ENCODE measurements around the gene SNX8. TPM values are rescaled to one million over a fixed set of nuclear protein-coding genes. Genes with fewer than 3 reads are reported as not detected.

SNX8 gene
- total and polyA plus RNA-seq, 2 experiments from 2014 or later: 13.1 to 44.4 TPM

DNA sequence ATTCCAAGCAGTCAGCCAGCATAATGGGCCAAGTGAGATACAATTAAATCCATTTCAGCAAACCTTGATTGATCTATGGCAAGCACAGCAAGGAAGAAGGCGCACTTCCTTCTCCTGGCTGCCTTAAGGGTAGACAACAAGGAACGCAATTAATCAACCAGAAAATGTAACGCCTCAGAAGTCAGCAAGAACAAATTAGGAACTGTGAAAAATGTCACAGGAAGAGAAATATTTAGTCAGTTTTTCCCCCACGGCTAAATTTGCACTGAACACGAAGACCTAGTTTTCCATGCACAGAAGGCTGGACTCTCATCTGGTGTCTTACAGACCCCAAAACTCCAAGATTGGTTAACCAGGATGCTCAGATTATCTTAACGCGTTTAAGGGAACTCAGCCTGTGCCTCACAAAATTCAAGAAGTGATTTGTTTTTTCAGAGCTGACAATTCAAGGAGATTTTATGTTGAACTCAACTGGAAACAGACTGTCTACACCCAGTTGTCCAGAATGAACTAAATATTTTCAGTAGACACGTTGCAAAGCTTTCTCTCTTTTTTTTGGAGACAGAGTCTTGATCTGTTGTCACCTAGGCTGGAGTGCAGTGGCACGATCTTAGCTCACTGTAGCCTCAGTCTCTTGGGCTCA is 14.2 kb downstream of the SNX8 start:
- Histone ChIP-seq H3F3A (ENCODE audit: insufficient read depth) (peaks cover 35% of the 10 kb centered on the region), H3K4me2 (ENCODE audit: unreplicated experiment) (peak overlapping the region; percentile 85), H3K9ac (peak overlapping the region; percentile 84), H3K27me3 (replicated peaks; ENCODE audit: insufficient read depth) (no peaks in the 10 kb centered on the region), H4K20me1 (ENCODE audit: insufficient read depth) (no peaks in the 10 kb centered on the region), H3K4me1 (ENCODE audit: insufficient read depth) (peaks cover 28% of the 10 kb centered on the region), H2AFZ (peak overlapping the region; percentile 74), H3K4me3 (peak overlapping the region; percentile 60), H3K9me2 (ENCODE audit: insufficient read depth) (no peaks in the 10 kb centered on the region), H3K79me2 (ENCODE audit: insufficient read depth) (peaks cover 59% of the 10 kb centered on the region), H3K9me3 (ENCODE audit: low read depth) (no peaks in the 10 kb centered on the region), H3K36me3 (ENCODE audit: low read depth) (no peaks in the 10 kb centered on the region), H3K27ac (peak overlapping the region; percentile 94)
- DNase-seq: peak; percentile 35
- TF ChIP-seq EZH2phosphoT487 (IDR thresholded peaks at IDR 0.05; ENCODE audit: insufficient read depth, low read depth) (no peak), EZH2 (IDR thresholded peaks at IDR 0.05; ENCODE audit: insufficient read depth, poor library complexity, severe bottlenecking) (no peak)
- in situ Hi-C loops (cut with MboI): no loop called here
- WGBS, 2 experiments (ENCODE audit: low coverage in 1 of 2, low lambda C conversion rate in 2 of 2, missing lambda C conversion rate in 2 of 2): 18 to 21% methylated on average over 9 of the region's 9 CpGs

- peak overlapping the region; percentile 60 for H3K4me3 ChIP-seq
Measured at GRCh38 chr7:2299131-2299829, 15.0 kb downstream of the SNX8 start.

DNA sequence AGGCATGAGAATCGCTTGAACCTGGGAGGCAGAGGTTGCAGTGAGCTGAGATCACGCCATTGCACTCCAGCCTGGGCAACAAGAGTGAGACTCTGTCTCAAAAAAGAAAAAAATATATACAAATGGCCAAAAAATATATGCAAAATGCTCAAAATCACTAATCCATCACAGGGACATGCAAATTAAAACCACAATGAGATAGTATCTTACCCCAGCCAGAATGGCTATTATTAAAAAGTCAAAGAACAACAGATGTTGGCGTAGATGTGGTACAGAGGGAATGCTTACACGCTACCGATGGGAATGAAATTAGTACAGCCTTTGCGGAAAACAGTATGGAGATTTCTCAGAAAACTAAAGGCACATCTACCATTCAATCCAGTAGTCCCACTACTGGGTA is 17.4 kb downstream of the SNX8 start:
- no peak for DNase-seq
- H3K4me3 ChIP-seq: no peak overlapping the region
- no peak overlapping the region for H3K9ac ChIP-seq
- no peak for TF ChIP-seq EZH2phosphoT487 (IDR thresholded peaks at IDR 0.05; ENCODE audit: insufficient read depth, low read depth)
- TF ChIP-seq EZH2 (IDR thresholded peaks at IDR 0.05; ENCODE audit: insufficient read depth, poor library complexity, severe bottlenecking): no peak
- no peak overlapping the region for H2AFZ ChIP-seq
- no peaks in the 10 kb centered on the region for H3K27me3 ChIP-seq (replicated peaks; ENCODE audit: insufficient read depth)
- no peaks in the 10 kb centered on the region for H3K9me3 ChIP-seq (ENCODE audit: low read depth)
- 99% methylated on average over 6 of the region's 6 CpGs for WGBS, 2 experiments (ENCODE audit: low coverage in 1 of 2, low lambda C conversion rate in 2 of 2, missing lambda C conversion rate in 2 of 2)
- H3F3A ChIP-seq (ENCODE audit: insufficient read depth): peaks cover 35% of the 10 kb centered on the region
- no peaks in the 10 kb centered on the region for H3K9me2 ChIP-seq (ENCODE audit: insufficient read depth)
- peaks cover 78% of the 10 kb centered on the region for H3K79me2 ChIP-seq (ENCODE audit: insufficient read depth)
- H3K4me2 ChIP-seq (ENCODE audit: unreplicated experiment): no peak overlapping the region
- in situ Hi-C loops (cut with MboI): no loop called here
- H3K27ac ChIP-seq: no peak overlapping the region
- peaks cover 28% of the 10 kb centered on the region for H3K4me1 ChIP-seq (ENCODE audit: insufficient read depth)
- H4K20me1 ChIP-seq (ENCODE audit: insufficient read depth): no peaks in the 10 kb centered on the region
- no peaks in the 10 kb centered on the region for H3K36me3 ChIP-seq (ENCODE audit: low read depth)

More at GRCh38 chr7:2299131-2299829, 15.0 kb downstream of the SNX8 start:
- H3K9me3 ChIP-seq (ENCODE audit: low read depth): no peaks in the 10 kb centered on the region
- DNase-seq: peak; percentile 92
- H3K9me2 ChIP-seq (ENCODE audit: insufficient read depth): no peaks in the 10 kb centered on the region
- H3K9ac ChIP-seq: peak overlapping the region; percentile 84
- no peaks in the 10 kb centered on the region for H4K20me1 ChIP-seq (ENCODE audit: insufficient read depth)
- H3K4me1 ChIP-seq (ENCODE audit: insufficient read depth): peaks cover 28% of the 10 kb centered on the region
- H3F3A ChIP-seq (ENCODE audit: insufficient read depth): peaks cover 35% of the 10 kb centered on the region
- no peaks in the 10 kb centered on the region for H3K36me3 ChIP-seq (ENCODE audit: low read depth)
- H3K27ac ChIP-seq: peak overlapping the region; percentile 94
- WGBS, 2 experiments (ENCODE audit: low coverage in 1 of 2, low lambda C conversion rate in 2 of 2, missing lambda C conversion rate in 2 of 2): 3 to 4% methylated on average over 18 of the region's 18 CpGs
- H2AFZ ChIP-seq: peak overlapping the region; percentile 74
- H3K4me2 ChIP-seq (ENCODE audit: unreplicated experiment): peak overlapping the region; percentile 85
- in situ Hi-C loops (cut with MboI): no loop called here
- no peaks in the 10 kb centered on the region for H3K27me3 ChIP-seq (replicated peaks; ENCODE audit: insufficient read depth)
- TF ChIP-seq EZH2 (IDR thresholded peaks at IDR 0.05; ENCODE audit: insufficient read depth, poor library complexity, severe bottlenecking): no peak
- no peak for TF ChIP-seq EZH2phosphoT487 (IDR thresholded peaks at IDR 0.05; ENCODE audit: insufficient read depth, low read depth)
- peaks cover 59% of the 10 kb centered on the region for H3K79me2 ChIP-seq (ENCODE audit: insufficient read depth)

DNA sequence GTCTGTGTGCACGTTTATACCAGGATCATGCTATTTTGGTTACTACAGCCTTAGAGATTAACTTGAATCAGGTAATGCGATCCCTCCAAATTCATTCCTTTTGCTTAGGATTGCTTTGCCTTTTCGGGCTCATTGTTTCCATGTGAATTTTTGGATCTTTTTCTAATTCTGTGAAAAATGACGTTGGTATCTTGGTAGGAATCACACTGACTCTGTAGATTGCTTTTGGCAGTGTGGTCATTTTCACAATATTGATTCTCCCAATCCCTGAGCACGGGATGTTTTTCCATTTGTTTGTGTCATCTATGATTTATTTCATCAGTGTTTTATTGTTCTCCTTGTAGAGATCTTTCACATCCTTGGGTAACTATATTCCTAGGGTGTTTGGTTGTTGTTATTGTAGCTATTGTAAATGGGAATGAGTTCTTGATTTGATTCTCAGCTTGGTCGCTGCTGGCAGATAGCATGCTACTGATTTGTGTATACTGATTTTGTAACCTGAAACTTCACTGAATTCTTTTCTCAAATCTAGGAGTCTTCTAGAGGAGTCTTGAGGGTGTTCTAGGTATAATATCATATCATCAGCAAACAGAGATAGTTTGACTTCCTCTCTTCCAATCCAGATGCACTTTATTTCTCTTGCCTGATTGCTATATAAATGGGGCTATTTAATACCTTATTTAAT is 18.2 kb downstream of the SNX8 start:
- no peaks in the 10 kb centered on the region for H3K27me3 ChIP-seq (replicated peaks; ENCODE audit: insufficient read depth)
- in situ Hi-C loops (cut with MboI): no loop called here
- no peaks in the 10 kb centered on the region for H3K9me3 ChIP-seq (ENCODE audit: low read depth)
- TF ChIP-seq EZH2phosphoT487 (IDR thresholded peaks at IDR 0.05; ENCODE audit: insufficient read depth, low read depth) (no peak), EZH2 (IDR thresholded peaks at IDR 0.05; ENCODE audit: insufficient read depth, poor library complexity, severe bottlenecking) (no peak)
- H3K36me3 ChIP-seq (ENCODE audit: low read depth): no peaks in the 10 kb centered on the region
- no peak overlapping the region for H2AFZ ChIP-seq
- WGBS, 2 experiments (ENCODE audit: low coverage in 1 of 2, low lambda C conversion rate in 2 of 2, missing lambda C conversion rate in 2 of 2): 49 to 54% methylated on average over 6 of the region's 6 CpGs
- no peak overlapping the region for H3K27ac ChIP-seq
- H3K9me2 ChIP-seq (ENCODE audit: insufficient read depth): no peaks in the 10 kb centered on the region
- no peak for DNase-seq
- H3K79me2 ChIP-seq (ENCODE audit: insufficient read depth): peaks cover 76% of the 10 kb centered on the region
- H3K4me2 ChIP-seq (ENCODE audit: unreplicated experiment): no peak overlapping the region
- peaks cover 34% of the 10 kb centered on the region for H3F3A ChIP-seq (ENCODE audit: insufficient read depth)
- no peak overlapping the region for H3K4me3 ChIP-seq
- H3K4me1 ChIP-seq (ENCODE audit: insufficient read depth): peaks cover 24% of the 10 kb centered on the region
- no peak overlapping the region for H3K9ac ChIP-seq
- no peaks in the 10 kb centered on the region for H4K20me1 ChIP-seq (ENCODE audit: insufficient read depth)
